ENCODE results near the gene LEPR.
"Not testable (repeated sequence)": the region's sequence is repeated elsewhere in the genome, so short reads cannot be mapped to it uniquely, and the experiment has no call there.

The LEPR gene

GRCh38 chr1:65458730-65459396 lies 38.4 kb downstream of the LEPR start:
- H3K9me3 Mint-ChIP-seq, result peaks cover 9% of the 10 kb centered on the region
- no peak overlapping the region for H3K27ac Mint-ChIP-seq
- intact Hi-C loops (cut with micrococcal nuclease), result loop anchor here (1.0 kb wide), 1 partner anchor 223 kb away; no protein-coding TSS in a partner anchor
- H3K27me3 Mint-ChIP-seq, result no peaks in the 10 kb centered on the region
- no peaks in the 10 kb centered on the region for H3K36me3 Mint-ChIP-seq (ENCODE audit: low read depth)
- H3K4me1 Mint-ChIP-seq (ENCODE audit: low read depth), result no peaks in the 10 kb centered on the region
- no peak overlapping the region for H3K4me3 Mint-ChIP-seq

GRCh38 chr1:65459397-65459768 lies 38.9 kb downstream of the LEPR start:
- Mint-ChIP-seq H3K4me3 (no peak overlapping the region), H3K36me3 (ENCODE audit: low read depth) (no peaks in the 10 kb centered on the region), H3K4me1 (ENCODE audit: low read depth) (no peaks in the 10 kb centered on the region), H3K27me3 (no peaks in the 10 kb centered on the region), H3K9me3 (peaks cover 9% of the 10 kb centered on the region), H3K27ac (no peak overlapping the region)
- intact Hi-C loops (cut with micrococcal nuclease), result loop anchor here (1.0 kb wide), 1 partner anchor 223 kb away; no protein-coding TSS in a partner anchor

GRCh38 chr1:65465837-65466236 lies 45.4 kb downstream of the LEPR start:
- peaks cover 13% of the 10 kb centered on the region for H3K9me3 Mint-ChIP-seq
- intact Hi-C loops (cut with micrococcal nuclease); H3K4me3 Mint-ChIP-seq; H3K27me3 Mint-ChIP-seq; H3K4me1 Mint-ChIP-seq (ENCODE audit: low read depth); H3K36me3 Mint-ChIP-seq (ENCODE audit: low read depth); H3K27ac Mint-ChIP-seq: not testable (repeated sequence)

- no peak overlapping the region for H3K4me3 Mint-ChIP-seq
- no peaks in the 10 kb centered on the region for H3K36me3 Mint-ChIP-seq (ENCODE audit: low read depth)
- intact Hi-C loops (cut with micrococcal nuclease), result no loop called here
- peaks cover 13% of the 10 kb centered on the region for H3K9me3 Mint-ChIP-seq
- no peaks in the 10 kb centered on the region for H3K27me3 Mint-ChIP-seq
- H3K27ac Mint-ChIP-seq, result no peak overlapping the region
- no peaks in the 10 kb centered on the region for H3K4me1 Mint-ChIP-seq (ENCODE audit: low read depth)
Measured at GRCh38 chr1:65467536-65467935, 47.1 kb downstream of the LEPR start.

- no peaks in the 10 kb centered on the region for H3K27me3 Mint-ChIP-seq
- H3K4me3 Mint-ChIP-seq, result no peak overlapping the region
Measured at GRCh38 chr1:65469126-65469888, 48.8 kb downstream of the LEPR start.

GRCh38 chr1:65469889-65470340 lies 49.4 kb downstream of the LEPR start:
- intact Hi-C loops (cut with micrococcal nuclease), result no loop called here
- no peaks in the 10 kb centered on the region for H3K27me3 Mint-ChIP-seq
- H3K36me3 Mint-ChIP-seq (ENCODE audit: low read depth), result no peaks in the 10 kb centered on the region
- H3K4me3 Mint-ChIP-seq, result no peak overlapping the region
- peaks cover 9% of the 10 kb centered on the region for H3K9me3 Mint-ChIP-seq
- no peaks in the 10 kb centered on the region for H3K4me1 Mint-ChIP-seq (ENCODE audit: low read depth)
- no peak overlapping the region for H3K27ac Mint-ChIP-seq

More at GRCh38 chr1:65469126-65469888, 48.8 kb downstream of the LEPR start:
- intact Hi-C loops (cut with micrococcal nuclease), result no loop called here
- Mint-ChIP-seq H3K4me1 (ENCODE audit: low read depth) (no peaks in the 10 kb centered on the region), H3K9me3 (peaks cover 13% of the 10 kb centered on the region), H3K27ac (no peak overlapping the region), H3K36me3 (ENCODE audit: low read depth) (no peaks in the 10 kb centered on the region)
